ENCODE data around the gene SLC22A1.

The SLC22A1 gene

GRCh38 chr6:160192840-160193239, 71.2 kb downstream of the SLC22A1 start:
- Histone ChIP-seq H3K4me2 (ENCODE audit: low read length) (no peak overlapping the region), H3K27me3 (ENCODE audit: control insufficient read depth, insufficient read depth, low read length) (no peaks in the 10 kb centered on the region), H3K9me3 (replicated peaks; ENCODE audit: low read length) (no peaks in the 10 kb centered on the region), H3K4me1 (ENCODE audit: control insufficient read depth, insufficient read depth, low read length) (peaks cover 4% of the 10 kb centered on the region), H3K36me3 (ENCODE audit: insufficient read depth, low read length) (no peaks in the 10 kb centered on the region), H3K9ac (ENCODE audit: low read depth, low read length) (no peak overlapping the region), H3K4me3 (ENCODE audit: low read length) (no peak overlapping the region)

- Histone ChIP-seq H3K36me3 (ENCODE audit: insufficient read depth, low read length) (no peaks in the 10 kb centered on the region), H3K9ac (ENCODE audit: low read depth, low read length) (no peak overlapping the region), H3K4me2 (ENCODE audit: low read length) (no peak overlapping the region), H3K4me3 (ENCODE audit: low read length) (no peak overlapping the region), H3K4me1 (ENCODE audit: control insufficient read depth, insufficient read depth, low read length) (no peaks in the 10 kb centered on the region), H3K9me3 (replicated peaks; ENCODE audit: low read length) (no peaks in the 10 kb centered on the region), H3K27me3 (ENCODE audit: control insufficient read depth, insufficient read depth, low read length) (no peaks in the 10 kb centered on the region)
Observed at GRCh38 chr6:160194808-160195207, 73.2 kb downstream of the SLC22A1 start.

DNA sequence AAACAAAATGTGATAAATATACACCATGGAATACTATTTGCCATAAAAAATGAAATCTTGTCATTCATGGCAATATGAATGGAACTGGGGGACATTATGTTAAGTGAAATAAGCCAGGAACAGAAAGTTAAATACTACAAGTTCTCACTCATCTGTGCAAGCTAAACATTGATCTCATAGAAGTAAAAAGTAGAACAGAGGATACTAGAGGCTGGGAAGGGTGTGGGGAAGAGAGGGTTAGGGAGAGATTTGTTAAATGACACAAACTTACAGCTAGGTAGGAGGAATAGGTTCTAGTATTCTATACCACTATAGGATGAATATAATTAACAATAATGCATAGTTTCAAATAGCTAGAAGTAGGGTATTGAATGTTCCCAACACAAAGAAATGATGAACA, 76.0 kb downstream of the SLC22A1 start:
- Histone ChIP-seq H3K9me3 (replicated peaks; ENCODE audit: low read length) (no peaks in the 10 kb centered on the region), H3K9ac (ENCODE audit: low read depth, low read length) (no peak overlapping the region), H3K4me1 (ENCODE audit: control insufficient read depth, insufficient read depth, low read length) (no peaks in the 10 kb centered on the region), H3K4me3 (ENCODE audit: low read length) (no peak overlapping the region), H3K4me2 (ENCODE audit: low read length) (no peak overlapping the region), H3K36me3 (ENCODE audit: insufficient read depth, low read length) (no peaks in the 10 kb centered on the region), H3K27me3 (ENCODE audit: control insufficient read depth, insufficient read depth, low read length) (no peaks in the 10 kb centered on the region)

- Histone ChIP-seq H3K4me3 (ENCODE audit: low read length) (no peak overlapping the region), H3K9me3 (replicated peaks; ENCODE audit: low read length) (no peaks in the 10 kb centered on the region), H3K36me3 (ENCODE audit: insufficient read depth, low read length) (no peaks in the 10 kb centered on the region), H3K4me1 (ENCODE audit: control insufficient read depth, insufficient read depth, low read length) (no peaks in the 10 kb centered on the region), H3K4me2 (ENCODE audit: low read length) (no peak overlapping the region), H3K9ac (ENCODE audit: low read depth, low read length) (no peak overlapping the region), H3K27me3 (ENCODE audit: control insufficient read depth, insufficient read depth, low read length) (no peaks in the 10 kb centered on the region)
Observed at GRCh38 chr6:160198606-160199211, 77.1 kb downstream of the SLC22A1 start.

DNA sequence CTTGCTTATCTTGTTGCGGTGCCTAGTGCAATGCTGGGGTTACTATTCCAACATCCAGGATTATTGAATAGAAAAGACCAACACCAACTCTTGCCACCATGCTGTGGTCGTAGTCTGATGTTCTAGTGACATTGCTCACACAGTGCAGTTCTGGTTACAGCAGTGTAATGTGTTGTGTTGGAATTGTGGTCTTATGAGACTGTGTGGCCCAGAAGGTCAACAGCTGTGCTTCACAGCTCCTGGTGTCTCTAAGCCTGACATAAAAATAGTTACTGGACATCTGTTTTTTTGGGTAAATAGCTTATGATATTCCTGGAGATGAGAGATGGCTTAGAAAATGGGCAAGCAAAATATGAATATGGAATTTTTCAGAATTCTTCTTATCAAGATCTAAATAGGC, 79.4 kb downstream of the SLC22A1 start:
- no peak overlapping the region for H3K4me2 ChIP-seq (ENCODE audit: low read length)
- no peak overlapping the region for H3K9ac ChIP-seq (ENCODE audit: low read depth, low read length)
- H3K4me1 ChIP-seq (ENCODE audit: control insufficient read depth, insufficient read depth, low read length): no peaks in the 10 kb centered on the region
- no peaks in the 10 kb centered on the region for H3K9me3 ChIP-seq (replicated peaks; ENCODE audit: low read length)
- no peaks in the 10 kb centered on the region for H3K36me3 ChIP-seq (ENCODE audit: insufficient read depth, low read length)
- no peak overlapping the region for H3K4me3 ChIP-seq (ENCODE audit: low read length)
- H3K27me3 ChIP-seq (ENCODE audit: control insufficient read depth, insufficient read depth, low read length): no peaks in the 10 kb centered on the region

- Histone ChIP-seq H3K9me3 (replicated peaks; ENCODE audit: low read length) (no peaks in the 10 kb centered on the region), H3K27me3 (ENCODE audit: control insufficient read depth, insufficient read depth, low read length) (no peaks in the 10 kb centered on the region), H3K4me1 (ENCODE audit: control insufficient read depth, insufficient read depth, low read length) (no peaks in the 10 kb centered on the region), H3K4me2 (ENCODE audit: low read length) (no peak overlapping the region), H3K4me3 (ENCODE audit: low read length) (no peak overlapping the region), H3K9ac (ENCODE audit: low read depth, low read length) (no peak overlapping the region), H3K36me3 (ENCODE audit: insufficient read depth, low read length) (no peaks in the 10 kb centered on the region)
Observed at GRCh38 chr6:160202411-160202810, 80.8 kb downstream of the SLC22A1 start.

- H3K4me2 ChIP-seq (ENCODE audit: low read length): no peak overlapping the region
- no peaks in the 10 kb centered on the region for H3K36me3 ChIP-seq (ENCODE audit: insufficient read depth, low read length)
Observed at GRCh38 chr6:160203076-160203475, 81.5 kb downstream of the SLC22A1 start.

DNA sequence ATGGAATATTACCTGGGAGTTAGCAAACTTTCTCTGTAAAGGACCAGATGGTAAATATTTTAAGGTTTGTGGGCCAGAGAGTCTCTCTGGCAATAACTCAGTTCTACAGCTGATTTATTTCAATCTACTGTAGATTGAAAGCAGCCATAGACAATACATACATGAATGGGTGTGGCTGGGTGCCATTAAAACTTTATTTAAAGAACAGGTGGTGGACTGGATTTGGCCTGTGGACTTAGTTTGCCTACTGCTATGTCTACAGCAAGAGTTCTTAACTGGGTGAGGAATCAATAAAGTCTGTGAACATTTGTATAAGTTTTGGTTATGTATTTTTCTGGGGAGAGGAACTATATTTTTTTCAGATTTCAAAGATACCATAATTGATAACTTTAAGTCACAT, 81.9 kb downstream of the SLC22A1 start:
- no peak overlapping the region for H3K4me2 ChIP-seq (ENCODE audit: low read length)
- no peak overlapping the region for H3K9ac ChIP-seq (ENCODE audit: low read depth, low read length)
- no peaks in the 10 kb centered on the region for H3K27me3 ChIP-seq (ENCODE audit: control insufficient read depth, insufficient read depth, low read length)
- no peaks in the 10 kb centered on the region for H3K9me3 ChIP-seq (replicated peaks; ENCODE audit: low read length)
- no peaks in the 10 kb centered on the region for H3K36me3 ChIP-seq (ENCODE audit: insufficient read depth, low read length)
- no peaks in the 10 kb centered on the region for H3K4me1 ChIP-seq (ENCODE audit: control insufficient read depth, insufficient read depth, low read length)
- no peak overlapping the region for H3K4me3 ChIP-seq (ENCODE audit: low read length)

More at GRCh38 chr6:160203076-160203475, 81.5 kb downstream of the SLC22A1 start:
- Histone ChIP-seq H3K9ac (ENCODE audit: low read depth, low read length) (no peak overlapping the region), H3K9me3 (replicated peaks; ENCODE audit: low read length) (no peaks in the 10 kb centered on the region), H3K4me3 (ENCODE audit: low read length) (no peak overlapping the region), H3K27me3 (ENCODE audit: control insufficient read depth, insufficient read depth, low read length) (no peaks in the 10 kb centered on the region), H3K4me1 (ENCODE audit: control insufficient read depth, insufficient read depth, low read length) (no peaks in the 10 kb centered on the region)

DNA sequence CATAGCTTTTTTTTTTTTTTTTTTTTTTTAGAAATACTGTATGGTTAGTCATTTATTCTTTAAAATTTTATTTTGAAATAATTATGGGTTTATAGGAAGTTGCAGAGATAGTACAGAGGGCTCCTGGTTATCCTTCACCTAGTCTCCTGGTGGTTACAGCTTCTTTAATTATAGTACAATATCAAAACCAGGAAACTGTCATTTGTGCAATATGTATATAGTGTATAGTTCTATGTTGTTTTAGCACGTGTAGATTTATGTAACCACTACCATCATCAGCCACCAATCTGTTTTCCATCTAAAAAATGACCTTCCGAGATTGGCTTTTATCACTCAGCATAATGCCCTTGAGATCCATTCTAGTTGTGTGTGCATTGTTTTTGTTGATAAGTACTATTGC, 82.3 kb downstream of the SLC22A1 start:
- Histone ChIP-seq H3K4me3 (ENCODE audit: low read length) (no peak overlapping the region), H3K9me3 (replicated peaks; ENCODE audit: low read length) (no peaks in the 10 kb centered on the region), H3K36me3 (ENCODE audit: insufficient read depth, low read length) (no peaks in the 10 kb centered on the region), H3K4me2 (ENCODE audit: low read length) (no peak overlapping the region), H3K4me1 (ENCODE audit: control insufficient read depth, insufficient read depth, low read length) (no peaks in the 10 kb centered on the region), H3K27me3 (ENCODE audit: control insufficient read depth, insufficient read depth, low read length) (no peaks in the 10 kb centered on the region), H3K9ac (ENCODE audit: low read depth, low read length) (no peak overlapping the region)

DNA sequence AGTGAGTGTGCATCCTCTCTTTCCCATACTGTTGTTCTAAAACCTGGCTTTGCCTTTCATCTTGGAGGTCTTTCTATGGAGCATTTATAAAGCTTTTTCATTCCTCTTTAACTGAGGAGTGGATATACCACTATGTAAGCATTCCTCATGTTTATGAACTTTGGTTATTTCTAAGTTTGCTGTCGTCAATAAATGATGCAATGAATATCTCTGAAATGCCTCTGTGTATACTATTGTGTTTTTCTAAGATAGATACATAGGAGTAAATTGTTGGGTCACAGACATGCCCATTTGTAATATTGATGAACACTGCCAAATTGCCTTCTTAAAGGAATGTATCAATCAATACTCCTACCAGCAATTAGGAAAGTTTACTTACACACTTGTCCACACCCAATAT, 83.1 kb downstream of the SLC22A1 start:
- Histone ChIP-seq H3K4me3 (ENCODE audit: low read length) (no peak overlapping the region), H3K36me3 (ENCODE audit: insufficient read depth, low read length) (no peaks in the 10 kb centered on the region), H3K4me1 (ENCODE audit: control insufficient read depth, insufficient read depth, low read length) (no peaks in the 10 kb centered on the region), H3K4me2 (ENCODE audit: low read length) (no peak overlapping the region), H3K9me3 (replicated peaks; ENCODE audit: low read length) (no peaks in the 10 kb centered on the region), H3K27me3 (ENCODE audit: control insufficient read depth, insufficient read depth, low read length) (no peaks in the 10 kb centered on the region), H3K9ac (ENCODE audit: low read depth, low read length) (no peak overlapping the region)

DNA sequence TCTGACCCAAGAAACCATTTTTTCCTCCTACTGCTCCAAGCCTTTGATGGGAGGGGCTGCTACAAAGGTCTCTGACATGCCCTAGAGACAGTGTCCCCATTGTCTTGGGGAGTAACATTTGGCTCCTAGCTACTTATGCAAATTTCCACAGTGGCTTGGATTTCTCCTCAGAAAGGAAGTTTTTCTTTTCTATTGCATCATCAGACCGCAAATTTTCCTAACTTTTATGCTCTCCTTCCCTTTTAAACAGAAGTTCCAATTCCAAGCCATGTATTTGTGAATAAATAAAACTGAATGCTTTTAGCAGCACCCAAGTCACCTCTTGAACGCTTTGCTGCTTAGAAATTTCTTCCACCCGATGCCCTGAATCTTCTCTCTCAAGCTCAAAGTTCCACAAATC, 86.0 kb downstream of the SLC22A1 start:
- Histone ChIP-seq H3K9me3 (replicated peaks; ENCODE audit: low read length) (no peaks in the 10 kb centered on the region), H3K4me1 (ENCODE audit: control insufficient read depth, insufficient read depth, low read length) (no peaks in the 10 kb centered on the region), H3K27me3 (ENCODE audit: control insufficient read depth, insufficient read depth, low read length) (no peaks in the 10 kb centered on the region), H3K4me2 (ENCODE audit: low read length) (no peak overlapping the region), H3K36me3 (ENCODE audit: insufficient read depth, low read length) (no peaks in the 10 kb centered on the region), H3K9ac (ENCODE audit: low read depth, low read length) (no peak overlapping the region), H3K4me3 (ENCODE audit: low read length) (no peak overlapping the region)

All from skeletal muscle satellite cell (primary cell).